Head of caudate nucleus (tissue), 42 donors: Measurements from ENCODE around the gene RNF5.
A peak's percentile ranks its signal among the peaks of the same experiment; 100 is the strongest.

Experiments
- DNase-seq, 42 donors: peaks; one replicate each; pipeline versions ENCODE4 v3.0.0 to v3.0.0-alpha.2; 2020 to 2021; ENCODE audit warnings: mixed read lengths in 7 of 42
- intact Hi-C: fragments of 100-400 bp; cut with DNase I; formaldehyde crosslinking; loops from one replicate; pipeline ENCODE4 v1.15.0; 2022

The RNF5 gene

GRCh38 chr6:32218167-32218566 is 40.0 kb downstream of the RNF5 start:
- intact Hi-C loops: no loop called here
- peak in 1 of 42 donors; percentile 19 for DNase-seq

- intact Hi-C loops: no loop called here
- DNase-seq: peak in 1 of 42 donors; percentile 29
Observed at GRCh38 chr6:32220021-32220420, 41.8 kb downstream of the RNF5 start.

- intact Hi-C loops: no loop called here
- DNase-seq: peak in 1 of 42 donors; percentile 29
Observed at GRCh38 chr6:32222333-32223230, 44.4 kb downstream of the RNF5 start.

GRCh38 chr6:32223258-32224235 is 45.3 kb downstream of the RNF5 start, which contains the start of gene NOTCH4:
TSS of gene NOTCH4 (minus strand) at chr6:32224067. CDS start at chr6:32223928, 139 bp downstream.
- intact Hi-C loops: no loop called here
- peak in 1 of 42 donors; percentile 16 for DNase-seq

GRCh38 chr6:32224696-32225095 is 46.5 kb downstream of the RNF5 start:
- DNase-seq: no peak
- intact Hi-C loops: no loop called here

GRCh38 chr6:32226434-32226833 is 48.2 kb downstream of the RNF5 start:
- intact Hi-C loops: no loop called here
- no peak for DNase-seq
